NT2/D1 (cell line): ENCODE data around the gene FOXP1.

ENCODE experiments used
- SUZ12 ChIP-seq: IDR thresholded peaks from 2 replicates; pipeline ENCODE4 v1.6.1; 2011; ENCODE audit not compliant: insufficient read length, insufficient read depth; ENCODE audit errors: extremely low read depth
- YY1 ChIP-seq: IDR thresholded peaks from 2 replicates; pipeline ENCODE4 v1.6.1; 2011; ENCODE audit not compliant: insufficient read length, insufficient read depth
- ZNF274 ChIP-seq: IDR thresholded peaks from 2 replicates; pipeline ENCODE4 v1.6.1; 2011; ENCODE audit warnings: mild to moderate bottlenecking, low read depth, low read length

GRCh38 chr3:71628522-71628921 lies 45.0 kb upstream of the FOXP1 start:
- TF ChIP-seq YY1 (no peak), SUZ12 (no peak), ZNF274 (no peak)
